GM19467 (cell line): Measurements from ENCODE around the gene HIPK4.
A peak's percentile ranks its signal among the peaks of the same experiment; 100 is the strongest.

Experiments
- ATAC-seq: cut with Tn5 transposase; IDR thresholded peaks from one replicate; pipeline ENCODE4 v1.9.1; 2021; ENCODE audit warnings: mild to moderate bottlenecking, moderate library complexity; ENCODE audit not compliant: unreplicated experiment

The HIPK4 gene

GRCh38 chr19:40367577-40368434, 22.2 kb downstream of the HIPK4 start:
- no peak for ATAC-seq

GRCh38 chr19:40366697-40367561, 23.1 kb downstream of the HIPK4 start:
- ATAC-seq = no peak

- ATAC-seq = no peak
Observed at GRCh38 chr19:40365613-40366401, 24.2 kb downstream of the HIPK4 start.

GRCh38 chr19:40365010-40365409, 25.0 kb downstream of the HIPK4 start:
- no peak for ATAC-seq

- no peak for ATAC-seq
Observed at GRCh38 chr19:40363069-40363468, 26.9 kb downstream of the HIPK4 start.

- ATAC-seq = no peak
Observed at GRCh38 chr19:40362160-40362559, 27.8 kb downstream of the HIPK4 start.

- ATAC-seq = no peak
Observed at GRCh38 chr19:40360708-40361241, 29.2 kb downstream of the HIPK4 start.

- ATAC-seq = no peak
Observed at GRCh38 chr19:40360020-40360707, 29.8 kb downstream of the HIPK4 start.

GRCh38 chr19:40358773-40359172, 31.2 kb downstream of the HIPK4 start:
- ATAC-seq = no peak

GRCh38 chr19:40357640-40358039, 32.3 kb downstream of the HIPK4 start:
- no peak for ATAC-seq

- ATAC-seq = no peak
Observed at GRCh38 chr19:40356681-40357595, 33.0 kb downstream of the HIPK4 start.

GRCh38 chr19:40355975-40356680, 33.9 kb downstream of the HIPK4 start:
- ATAC-seq = no peak

GRCh38 chr19:40348961-40349507, 40.9 kb downstream of the HIPK4 start:
- no peak for ATAC-seq

GRCh38 chr19:40348125-40348913, 41.7 kb downstream of the HIPK4 start, which contains the start of the genes C19orf47 and PLD3:
TSS of gene C19orf47 (minus strand) at chr19:40348397. CDS start at chr19:40341857, 6,540 bp downstream.
TSS of gene PLD3 (plus strand) at chr19:40348695. CDS start at chr19:40366484, 17,789 bp downstream.
- ATAC-seq = peak; percentile 95

GRCh38 chr19:40344422-40344821, 45.6 kb downstream of the HIPK4 start:
- no peak for ATAC-seq

GRCh38 chr19:40342644-40343311, 47.2 kb downstream of the HIPK4 start:
- ATAC-seq = no peak
